Measurements from ENCODE around the gene GABRE.
A peak's percentile ranks its signal among the peaks of the same experiment; 100 is the strongest.

The GABRE gene

GRCh38 chrX:151974336-151975227 is at the start of gene GABRE:
TSS of gene GABRE (minus strand) at chrX:151974676. CDS start at chrX:151974625, 51 bp downstream.
- H3K4me3 ChIP-seq (ENCODE audit: low read depth, low read length), result peak within 1 kb of the TSS; percentile 50

DNA sequence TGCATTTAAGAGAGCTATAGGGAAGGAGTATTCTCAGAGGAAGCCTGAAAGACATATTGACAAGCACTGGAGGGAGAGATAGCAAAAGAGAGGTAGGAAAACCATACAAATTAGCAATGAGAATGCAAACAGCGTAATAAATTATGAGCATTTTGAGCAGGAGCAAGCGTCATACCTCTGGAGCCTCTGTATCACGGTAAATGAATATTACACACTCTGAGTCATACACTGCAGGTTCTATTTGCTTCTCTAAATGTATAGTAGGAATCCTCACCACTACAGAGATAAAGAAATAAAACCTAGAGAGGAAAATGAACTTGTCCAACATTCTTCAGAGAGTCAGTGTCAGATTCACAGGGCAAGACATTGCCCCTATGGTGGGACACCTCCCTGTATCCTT is 46.4 kb upstream of the GABRE start:
- CTCF ChIA-PET, result no interaction called here
- POLR2A ChIA-PET, result no interaction called here
- Histone ChIP-seq H3K36me3 (ENCODE audit: control insufficient read depth in 2 of 2, insufficient read depth in 1 of 2, low read length in 2 of 2) (no peaks in the 10 kb centered on the region), H3K4me1 (ENCODE audit: control insufficient read depth, insufficient read depth, low read length) (no peaks in the 10 kb centered on the region), H3K27ac (ENCODE audit: extremely low read depth, low read depth, low read length) (no peak overlapping the region), H3K4me3 (ENCODE audit: low read depth, low read length) (no peak overlapping the region), H3K9me3 (ENCODE audit: control insufficient read depth, insufficient read depth, low read depth, low read length) (no peaks in the 10 kb centered on the region; the same call in 1 of the 2 replicates)
- TF ChIP-seq, protein P1, sequence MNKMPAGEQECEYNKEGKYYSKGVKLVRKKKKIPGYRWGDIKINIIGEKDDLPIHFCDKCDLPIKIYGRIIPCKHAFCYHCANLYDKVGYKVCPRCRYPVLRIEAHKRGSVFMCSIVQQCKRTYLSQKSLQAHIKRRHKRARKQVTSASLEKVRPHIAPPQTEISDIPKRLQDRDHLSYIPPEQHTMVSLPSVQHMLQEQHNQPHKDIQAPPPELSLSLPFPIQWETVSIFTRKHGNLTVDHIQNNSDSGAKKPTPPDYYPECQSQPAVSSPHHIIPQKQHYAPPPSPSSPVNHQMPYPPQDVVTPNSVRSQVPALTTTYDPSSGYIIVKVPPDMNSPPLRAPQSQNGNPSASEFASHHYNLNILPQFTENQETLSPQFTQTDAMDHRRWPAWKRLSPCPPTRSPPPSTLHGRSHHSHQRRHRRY (tag by site-specific recombination; IDR thresholded peaks at IDR 0.05), result no peak
- no peak for TF ChIP-seq MYNN (tag by site-specific recombination; IDR thresholded peaks at IDR 0.05; ENCODE audit: borderline replicate concordance)
- TF ChIP-seq KLF8 (tag by site-specific recombination; IDR thresholded peaks at IDR 0.05), result no peak
- no peak for TF ChIP-seq IKZF3 (tag by site-specific recombination; IDR thresholded peaks at IDR 0.05)

More at GRCh38 chrX:151974336-151975227, at the start of gene GABRE:
- no peaks in the 10 kb centered on the region for H3K4me1 ChIP-seq (ENCODE audit: control insufficient read depth, insufficient read depth, low read length)
- no peaks in the 10 kb centered on the region for H3K9me3 ChIP-seq (ENCODE audit: control insufficient read depth, insufficient read depth, low read depth, low read length)
- H3K27ac ChIP-seq (ENCODE audit: extremely low read depth, low read depth, low read length), result no peak within 1 kb of the TSS
- H3K36me3 ChIP-seq (ENCODE audit: control insufficient read depth in 2 of 2, insufficient read depth in 1 of 2, low read length in 2 of 2), result peaks cover 0 to 15% of the 10 kb centered on the region in 2 experiments; a peak in 1 of 3 replicates
- TF ChIP-seq ZBTB26 (tag by site-specific recombination; optimal IDR thresholded peaks at IDR 0.05) (no peak), SCRT2 (tag by site-specific recombination; IDR thresholded peaks at IDR 0.05) (peak; percentile 93), SP3 (tag by site-specific recombination; IDR thresholded peaks at IDR 0.05) (peak; percentile 49), ZIC2 (tag by site-specific recombination; IDR thresholded peaks at IDR 0.05) (peak; percentile 59), ZNF398 (tag by site-specific recombination; IDR thresholded peaks at IDR 0.05) (peak; percentile 21; the same call in 1 of the 2 replicates), ZNF335 (tag by site-specific recombination; conservative IDR thresholded peaks at IDR 0.05) (peak; percentile 3; the same call in 1 of the 2 replicates), SP2 (tag by site-specific recombination; IDR thresholded peaks at IDR 0.05) (0 out of 2 replicates have a peak, but pooled peaks have one; percentile 12), ZNF701 (tag by site-specific recombination; IDR thresholded peaks at IDR 0.05) (no peak)
- ChIA-PET POLR2A (interaction anchor here (1.5 to 1.6 kb wide), 4 partner anchors 8 to 221 kb away, joined by 3 to 8 read pairs (median 6); no protein-coding TSS in a partner anchor), CTCF (interaction anchor here (0.6 to 1.2 kb wide), 7 partner anchors 10 to 260 kb away, joined by 3 to 5 read pairs (median 3); no protein-coding TSS in a partner anchor)

DNA sequence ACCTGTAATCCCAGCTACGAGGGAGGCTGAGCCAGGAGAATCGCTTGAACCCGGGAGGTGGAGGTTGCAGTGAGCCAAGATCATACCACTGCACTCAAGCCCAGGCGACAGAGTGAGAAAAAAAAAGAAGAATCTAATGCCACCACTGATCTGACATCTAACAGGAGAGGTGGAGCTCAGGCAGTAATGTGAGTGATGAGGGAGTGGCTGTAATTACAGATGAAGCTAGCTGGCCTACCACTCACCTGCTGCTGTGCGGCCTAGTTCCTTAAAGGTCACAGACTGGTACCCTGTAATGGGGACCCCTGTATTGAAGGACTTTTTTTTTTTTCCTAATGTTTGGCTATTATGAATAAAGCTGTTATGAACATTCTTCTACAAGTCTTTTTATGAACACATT is 25.3 kb upstream of the GABRE start:
- POLR2A ChIA-PET, result no interaction called here
- no peak for TF ChIP-seq ZNF404 (tag by site-specific recombination; IDR thresholded peaks at IDR 0.05)
- no peak for TF ChIP-seq WT1 (tag by site-specific recombination; IDR thresholded peaks at IDR 0.05)
- TF ChIP-seq ZNF398 (tag by site-specific recombination; IDR thresholded peaks at IDR 0.05), result no peak
- no peak for TF ChIP-seq SCRT2 (tag by site-specific recombination; IDR thresholded peaks at IDR 0.05)
- TF ChIP-seq ZBTB49 (tag by site-specific recombination; IDR thresholded peaks at IDR 0.05; ENCODE audit: low read depth), result no peak
- no peak for TF ChIP-seq ZFP41 (tag by site-specific recombination; IDR thresholded peaks at IDR 0.05; ENCODE audit: borderline replicate concordance)
- TF ChIP-seq ZNF302 (tag by site-specific recombination; IDR thresholded peaks at IDR 0.05; ENCODE audit: low read depth), result no peak
- TF ChIP-seq, protein P2, sequence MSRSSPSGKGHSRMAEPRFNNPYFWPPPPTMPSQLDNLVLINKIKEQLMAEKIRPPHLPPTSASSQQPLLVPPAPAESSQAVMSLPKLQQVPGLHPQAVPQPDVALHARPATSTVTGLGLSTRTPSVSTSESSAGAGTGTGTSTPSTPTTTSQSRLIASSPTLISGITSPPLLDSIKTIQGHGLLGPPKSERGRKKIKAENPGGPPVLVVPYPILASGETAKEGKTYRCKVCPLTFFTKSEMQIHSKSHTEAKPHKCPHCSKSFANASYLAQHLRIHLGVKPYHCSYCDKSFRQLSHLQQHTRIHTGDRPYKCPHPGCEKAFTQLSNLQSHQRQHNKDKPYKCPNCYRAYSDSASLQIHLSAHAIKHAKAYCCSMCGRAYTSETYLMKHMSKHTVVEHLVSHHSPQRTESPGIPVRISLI (tag by site-specific recombination; IDR thresholded peaks at IDR 0.05), result no peak
- TF ChIP-seq ZNF549 (tag by site-specific recombination; IDR thresholded peaks at IDR 0.05), result no peak

More for the DNA sequence above, 25.3 kb upstream of the GABRE start:
- H3K36me3 ChIP-seq (ENCODE audit: control insufficient read depth in 2 of 2, insufficient read depth in 1 of 2, low read length in 2 of 2), result no peaks in the 10 kb centered on the region
- no peaks in the 10 kb centered on the region for H3K4me1 ChIP-seq (ENCODE audit: control insufficient read depth, insufficient read depth, low read length)
- H3K4me3 ChIP-seq (ENCODE audit: low read depth, low read length), result no peak overlapping the region
- H3K9me3 ChIP-seq (ENCODE audit: control insufficient read depth, insufficient read depth, low read depth, low read length), result no peaks in the 10 kb centered on the region
- H3K27ac ChIP-seq (ENCODE audit: extremely low read depth, low read depth, low read length), result no peak overlapping the region
- CTCF ChIA-PET, result no interaction called here
